HCT116 (cell line): ENCODE measurements around the gene PEMT. TPM values are rescaled to one million over a fixed set of nuclear protein-coding genes. Genes with fewer than 3 reads are reported as not detected.

ENCODE experiments used
- ATAC-seq: fragments of 200-7000 bp; cut with Tn5 transposase; 2 replicates; pipeline ENCODE4 v1.9.1; 2020; ENCODE audit warnings: mild to moderate bottlenecking, moderate library complexity
- BruUV-seq: library from RNA; stranded (reverse); fragments of 400-500 nt; replicated peaks from 2 replicates; lab custom pipeline; 2021; lab: Mats Ljungman, UMichigan
- CTCF ChIA-PET: fragments of 300-600 bp; sonication (Branson Sonifier 250); formaldehyde crosslinking; loops from one replicate; lab custom pipeline; 2021; ENCODE audit warnings: antibody characterized with exemption; lab: Charles Lee
- POLR2A ChIA-PET: fragments of 300-600, 350-600 bp; sonication (Branson Sonifier 250); formaldehyde crosslinking; loops from one replicate; lab custom pipeline; 2021; ENCODE audit warnings: antibody characterized with exemption; lab: Charles Lee
- RAD21 ChIA-PET, 2 experiments: fragments of 300-600 bp; sonication (Branson Sonifier 250); formaldehyde crosslinking; loops; one replicate each; lab custom pipeline; 2023; ENCODE audit warnings: low total read pairs in 2 of 2; ENCODE audit not compliant: uncharacterized antibody in 2 of 2, unreplicated experiment in 2 of 2, low non-redundant PET in 1 of 2; lab: Charles Lee
- DNase-seq: peaks from one replicate; pipeline ENCODE4 v3.0.0-alpha.2; 2010; ENCODE audit warnings: low read depth, low spot score
- H2AFZ ChIP-seq: fragments of 200-600 bp; shearing (Covaris generic), sonication (generic); 2 replicates; pipeline ENCODE4 v1.6.1; 2017; ENCODE audit warnings: low read depth, mixed run types, mixed read lengths, antibody characterized with exemption, low read length; ENCODE audit not compliant: poor library complexity, severe bottlenecking
- H3K27ac ChIP-seq: 2 replicates; pipeline ENCODE4 v1.5.1; 2012; ENCODE audit warnings: low read depth, low read length
- H3K27me3 ChIP-seq: fragments of 200-600 bp; sonication (generic); 2 replicates; pipeline ENCODE4 v1.6.1; 2016; ENCODE audit warnings: mixed run types, low read length, mixed read lengths; ENCODE audit not compliant: insufficient read depth
- H3K36me3 ChIP-seq, 2 experiments: fragments of 200-500 bp in 1 of 2; fragments of 200-600 bp in 1 of 2; sonication (Bioruptor generic) in 1 of 2; sonication (generic) in 1 of 2; 2 replicates each; pipeline versions ENCODE4 v1.5.1 to v1.6.1; 2014 to 2016; ENCODE audit warnings: low read length in 2 of 2, inconsistent platforms in 1 of 2, mixed read lengths in 1 of 2, mixed run types in 1 of 2; ENCODE audit not compliant: insufficient read depth in 2 of 2, control insufficient read depth in 1 of 2
- H3K4me1 ChIP-seq, 2 experiments: fragments of 200-600 bp in 1 of 2; sonication (generic) in 1 of 2; 2 replicates each; pipeline versions ENCODE4 v1.5.1 to v1.6.1; 2012 to 2017; ENCODE audit warnings: low read length in 2 of 2, inconsistent platforms in 1 of 2, mild to moderate bottlenecking in 1 of 2, mixed read lengths in 1 of 2, mixed run types in 1 of 2, moderate library complexity in 1 of 2; ENCODE audit not compliant: insufficient read depth in 2 of 2, control insufficient read depth in 1 of 2
- H3K4me2 ChIP-seq: fragments of 200-600 bp; sonication (generic); 2 replicates; pipeline ENCODE4 v1.6.1; 2017; ENCODE audit warnings: mixed run types, low read length, mixed read lengths
- H3K4me3 ChIP-seq, 2 experiments: fragments of 200-600 bp in 1 of 2; sonication (generic) in 1 of 2; replicated peaks in 1 of 2; 2 replicates each; pipeline ENCODE4 v1.5.1; 2011 to 2016; ENCODE audit warnings: low read length in 2 of 2, control low read depth in 1 of 2, low read depth in 1 of 2, mild to moderate bottlenecking in 1 of 2, mixed read lengths in 1 of 2, mixed run types in 1 of 2
- H3K79me2 ChIP-seq: fragments of 200-600 bp; sonication (generic); 2 replicates; pipeline ENCODE4 v1.6.1; 2017; ENCODE audit warnings: mild to moderate bottlenecking, mixed run types, low read length, moderate library complexity, mixed read lengths; ENCODE audit not compliant: insufficient read depth
- H3K9ac ChIP-seq: fragments of 200-600 bp; sonication (generic); 2 replicates; pipeline ENCODE4 v1.6.1; 2016; ENCODE audit warnings: low read length, mixed read lengths
- H3K9me2 ChIP-seq: fragments of 200-600 bp; sonication (generic), shearing (Covaris generic); 2 replicates; pipeline ENCODE4 v1.6.1; 2017; ENCODE audit warnings: mixed run types, mild to moderate bottlenecking, moderate library complexity; ENCODE audit not compliant: insufficient read depth
- H3K9me3 ChIP-seq, 2 experiments: fragments of 200-500 bp in 1 of 2; fragments of 200-600 bp in 1 of 2; sonication (Bioruptor generic) in 1 of 2; sonication (generic) in 1 of 2; 2 replicates each; pipeline ENCODE4 v1.6.1; 2014 to 2017; ENCODE audit warnings: low read length in 2 of 2, mixed read lengths in 2 of 2, inconsistent platforms in 1 of 2, low read depth in 1 of 2, mild to moderate bottlenecking in 1 of 2, mixed run types in 1 of 2, moderate library complexity in 1 of 2; ENCODE audit not compliant: control insufficient read depth in 1 of 2, insufficient read depth in 1 of 2
- H4K20me1 ChIP-seq: fragments of 200-600 bp; sonication (generic), shearing (Covaris generic); 2 replicates; pipeline ENCODE4 v1.6.1; 2017; ENCODE audit warnings: mixed run types, mild to moderate bottlenecking, moderate library complexity; ENCODE audit not compliant: insufficient read depth
- CEBPB ChIP-seq: IDR thresholded peaks from 2 replicates; pipeline ENCODE4 v1.6.1; 2012; ENCODE audit warnings: low read depth
- CTCF ChIP-seq, 3 experiments: fragments of 200-600 bp in 1 of 3; sonication (generic) in 1 of 3; IDR thresholded peaks in 2 of 3; conservative IDR thresholded peaks in 1 of 3; 2 replicates each; pipeline ENCODE4 v1.5.1; 2012 to 2017; ENCODE audit warnings: low read depth in 2 of 3, low read length in 2 of 3, antibody characterized with exemption in 1 of 3, borderline replicate concordance in 1 of 3, control low read depth in 1 of 3, mild to moderate bottlenecking in 1 of 3, mixed read lengths in 1 of 3, mixed run types in 1 of 3, moderate library complexity in 1 of 3; ENCODE audit not compliant: insufficient read depth in 1 of 3
- EZH2phosphoT487 ChIP-seq: fragments of 200-600 bp; IDR thresholded peaks from 2 replicates; pipeline ENCODE4 v1.6.1; 2018; ENCODE audit warnings: antibody characterized with exemption, borderline replicate concordance
- JUND ChIP-seq: IDR thresholded peaks from 2 replicates; pipeline ENCODE4 v1.6.1; 2012
- POLR2A ChIP-seq: IDR thresholded peaks from 2 replicates; pipeline ENCODE4 v1.7.0; 2011; ENCODE audit warnings: borderline replicate concordance; ENCODE audit not compliant: insufficient read depth, insufficient read length; ENCODE audit errors: extremely low read depth
- POLR2AphosphoS5 ChIP-seq: IDR thresholded peaks from 2 replicates; pipeline ENCODE4 v1.6.1; 2011; ENCODE audit warnings: mild to moderate bottlenecking, low read depth, low read length, moderate library complexity
- SIN3A ChIP-seq: IDR thresholded peaks from 2 replicates; pipeline ENCODE4 v1.6.1; 2012; ENCODE audit warnings: low read depth
- SRF ChIP-seq: IDR thresholded peaks from 2 replicates; pipeline ENCODE4 v1.6.1; 2012; ENCODE audit warnings: low read depth
- TCF7L2 ChIP-seq: IDR thresholded peaks from 2 replicates; pipeline ENCODE4 v1.7.0; 2011; ENCODE audit warnings: borderline replicate concordance, inconsistent platforms; ENCODE audit not compliant: insufficient read depth, insufficient read length; ENCODE audit errors: extremely low read depth
- YY1 ChIP-seq: IDR thresholded peaks from 2 replicates; pipeline ENCODE4 v1.6.1; 2011; ENCODE audit warnings: low read length, low read depth, moderate library complexity, mild to moderate bottlenecking; ENCODE audit not compliant: insufficient replicate concordance; ENCODE audit errors: extremely low read depth
- ZFX ChIP-seq: fragments of 450-650 bp; IDR thresholded peaks from 2 replicates; pipeline ENCODE4 v1.6.1; 2017
- intact Hi-C: fragments of 100-400 bp; cut with micrococcal nuclease; formaldehyde crosslinking; loops from 2 replicates; pipeline ENCODE4 v1.10.0; 2022
- total RNA-seq: library from RNA; stranded (reverse); gene quantifications from one replicate; pipeline ENCODE4 v1.2.1, GENCODE V29; 2021; ENCODE audit not compliant: unreplicated experiment

PEMT gene
- total RNA-seq, 1 experiment from 2014 or later, result 52.1 TPM

- ChIA-PET RAD21 (no interaction called here), POLR2A (no interaction called here), CTCF (interaction anchor here (1.1 kb wide), 1 partner anchor 63 kb away, joined by 3 read pairs; no protein-coding TSS in a partner anchor)
- H3K9me2 ChIP-seq, result no peaks in the 10 kb centered on the region
- ATAC-seq, result no peak
- H3K4me2 ChIP-seq, result no peak overlapping the region
- H3K79me2 ChIP-seq, result no peaks in the 10 kb centered on the region; the same call in 1 of the 2 replicates
- no peaks in the 10 kb centered on the region for H3K4me1 ChIP-seq
- no peaks in the 10 kb centered on the region for H3K36me3 ChIP-seq
- no peak overlapping the region for H3K4me3 ChIP-seq
- DNase-seq, result no peak
- no peaks in the 10 kb centered on the region for H4K20me1 ChIP-seq
- no TSS peak for BruUV-seq
- intact Hi-C loops, result no loop called here
- H3K9me3 ChIP-seq, result no peaks in the 10 kb centered on the region
- H3K27me3 ChIP-seq, result no peaks in the 10 kb centered on the region
- no peak overlapping the region for H3K27ac ChIP-seq
- H3K9ac ChIP-seq, result no peak overlapping the region
- TF ChIP-seq TCF7L2 (no peak), POLR2A (no peak), CEBPB (no peak), ZFX (no peak), YY1 (no peak)
- no peak overlapping the region for H2AFZ ChIP-seq
Observed at GRCh38 chr17:17560167-17560566, 31.3 kb downstream of the PEMT start.

- H3K9me2 ChIP-seq, result no peaks in the 10 kb centered on the region
- H4K20me1 ChIP-seq, result no peaks in the 10 kb centered on the region
- no peak overlapping the region for H3K4me3 ChIP-seq
- no peak overlapping the region for H2AFZ ChIP-seq
- ChIA-PET RAD21 (no interaction called here), POLR2A (no interaction called here), CTCF (no interaction called here)
- BruUV-seq, result no TSS peak
- no peaks in the 10 kb centered on the region for H3K9me3 ChIP-seq
- no peaks in the 10 kb centered on the region for H3K36me3 ChIP-seq
- intact Hi-C loops, result no loop called here
- H3K27me3 ChIP-seq, result no peaks in the 10 kb centered on the region
- no peak overlapping the region for H3K27ac ChIP-seq
- no peak for DNase-seq
- H3K9ac ChIP-seq, result no peak overlapping the region
- no peaks in the 10 kb centered on the region; the same call in 1 of the 2 replicates for H3K79me2 ChIP-seq
- no peak for ATAC-seq
- no peak overlapping the region for H3K4me2 ChIP-seq
- no peak for TF ChIP-seq JUND
- no peak for TF ChIP-seq SIN3A
- no peak for TF ChIP-seq CTCF (IDR thresholded peaks at IDR 0.05 in 2 of 3, conservative IDR thresholded peaks at IDR 0.05 in 1 of 3; ENCODE audit: borderline replicate concordance in 1 of 3, insufficient read depth in 1 of 3, low read depth in 2 of 3, low read length in 2 of 3)
- no peak for TF ChIP-seq POLR2AphosphoS5
- TF ChIP-seq EZH2phosphoT487, result no peak
- TF ChIP-seq SRF, result no peak
- no peaks in the 10 kb centered on the region for H3K4me1 ChIP-seq
Observed at GRCh38 chr17:17559164-17559563, 32.3 kb downstream of the PEMT start.
